ENCODE measurements around the gene B4GALNT4.

The B4GALNT4 gene

GRCh38 chr11:425301-425700 lies 56.0 kb downstream of the B4GALNT4 start:
- DNase-seq: no peak

DNA sequence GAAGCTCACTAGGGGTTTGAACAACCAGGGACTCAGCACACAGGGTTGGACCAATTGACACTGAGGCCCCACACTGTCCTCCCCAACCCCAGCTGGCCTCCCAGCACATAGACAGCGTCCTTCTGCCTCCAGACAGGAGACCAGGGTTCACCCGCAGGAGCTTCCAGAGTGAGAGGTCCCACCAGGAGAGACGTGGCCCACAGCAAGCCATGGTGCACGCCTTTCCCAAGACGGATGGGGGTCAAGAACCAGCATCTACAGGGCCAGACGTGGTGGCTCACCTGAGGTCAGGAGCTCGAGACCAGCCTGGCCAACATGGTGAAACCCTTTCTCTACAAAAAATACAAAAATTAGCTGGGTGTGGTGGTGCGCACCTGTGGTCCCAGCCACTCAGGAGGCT lies 57.6 kb downstream of the B4GALNT4 start:
- DNase-seq: no peak

DNA sequence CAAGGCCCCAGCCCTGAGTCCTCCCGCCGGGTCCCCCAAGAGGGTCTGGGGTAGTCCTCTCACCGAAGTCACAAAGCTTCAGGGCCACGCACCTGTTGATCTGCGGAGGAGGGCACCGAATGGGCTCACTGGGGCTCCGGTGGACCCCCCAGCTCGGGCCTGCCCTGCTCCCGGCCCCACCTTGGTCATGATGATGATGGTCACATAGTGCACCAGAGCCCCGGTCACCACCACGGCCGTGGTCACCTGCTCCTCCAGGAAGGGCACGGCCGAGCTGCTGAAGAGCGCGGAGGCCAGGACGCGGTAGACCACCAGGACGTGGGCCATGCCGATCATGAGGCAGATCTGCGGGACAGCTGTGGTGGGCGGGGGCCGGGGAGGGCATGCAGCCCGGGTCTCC lies 59.0 kb downstream of the B4GALNT4 start:
- no peak for DNase-seq

- DNase-seq: no peak
Measured at GRCh38 chr11:429391-429790, 60.1 kb downstream of the B4GALNT4 start.

DNA sequence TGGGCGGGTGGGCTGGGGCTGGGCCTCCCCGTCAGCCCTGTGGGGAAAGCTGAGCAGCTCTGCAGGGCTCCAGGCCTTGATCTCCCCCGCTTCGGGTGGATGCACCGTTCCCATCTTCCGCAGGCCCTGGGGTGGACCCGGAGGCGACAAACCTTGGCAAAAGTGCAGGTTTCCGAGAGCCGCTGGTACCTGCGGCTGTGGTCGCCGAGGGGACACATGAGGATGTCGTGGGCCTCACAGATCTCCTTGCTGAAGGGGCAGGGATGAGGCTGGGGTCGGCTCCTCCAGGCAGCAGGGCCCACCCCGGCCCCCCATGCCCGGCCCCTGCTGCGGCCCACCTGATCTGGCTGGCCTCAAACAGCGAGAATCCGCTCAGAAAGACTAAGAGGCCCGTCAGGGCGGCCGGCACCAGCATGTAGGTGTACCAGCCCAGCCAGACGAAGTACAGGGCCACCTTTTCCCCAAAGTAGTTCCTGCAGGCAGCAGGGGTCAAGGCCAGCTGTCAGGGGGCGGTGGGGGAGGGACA lies 60.7 kb downstream of the B4GALNT4 start:
- DNase-seq: no peak
